HCT116 (cell line): Measurements from ENCODE around the gene ENPEP.

Experiments used
- EZH2 ChIP-seq: fragments of 200-600 bp; sonication (generic); IDR thresholded peaks from 2 replicates; pipeline ENCODE4 v1.6.1; 2017; ENCODE audit warnings: antibody characterized with exemption, mixed run types
- JUND ChIP-seq: IDR thresholded peaks from 2 replicates; pipeline ENCODE4 v1.6.1; 2012
- POLR2A ChIP-seq: IDR thresholded peaks from 2 replicates; pipeline ENCODE4 v1.7.0; 2011; ENCODE audit warnings: borderline replicate concordance; ENCODE audit not compliant: insufficient read depth, insufficient read length; ENCODE audit errors: extremely low read depth
- RAD21 ChIP-seq: IDR thresholded peaks from 2 replicates; pipeline ENCODE4 v1.6.1; 2012; ENCODE audit warnings: low read depth, mild to moderate bottlenecking
- SP1 ChIP-seq: IDR thresholded peaks from 2 replicates; pipeline ENCODE4 v1.6.1; 2012; ENCODE audit warnings: low read depth
- TF ChIP-seq, protein P1 (sequence below), 3 experiments: fragments of 200-600 bp in 1 of 3; sonication (generic) in 1 of 3; IDR thresholded peaks in 2 of 3; conservative IDR thresholded peaks in 1 of 3; 2 replicates each; pipeline ENCODE4 v1.5.1; 2012 to 2017; ENCODE audit warnings: low read depth in 2 of 3, low read length in 2 of 3, antibody characterized with exemption in 1 of 3, borderline replicate concordance in 1 of 3, control low read depth in 1 of 3, mild to moderate bottlenecking in 1 of 3, mixed read lengths in 1 of 3, mixed run types in 1 of 3, moderate library complexity in 1 of 3; ENCODE audit not compliant: insufficient read depth in 1 of 3

DNA sequence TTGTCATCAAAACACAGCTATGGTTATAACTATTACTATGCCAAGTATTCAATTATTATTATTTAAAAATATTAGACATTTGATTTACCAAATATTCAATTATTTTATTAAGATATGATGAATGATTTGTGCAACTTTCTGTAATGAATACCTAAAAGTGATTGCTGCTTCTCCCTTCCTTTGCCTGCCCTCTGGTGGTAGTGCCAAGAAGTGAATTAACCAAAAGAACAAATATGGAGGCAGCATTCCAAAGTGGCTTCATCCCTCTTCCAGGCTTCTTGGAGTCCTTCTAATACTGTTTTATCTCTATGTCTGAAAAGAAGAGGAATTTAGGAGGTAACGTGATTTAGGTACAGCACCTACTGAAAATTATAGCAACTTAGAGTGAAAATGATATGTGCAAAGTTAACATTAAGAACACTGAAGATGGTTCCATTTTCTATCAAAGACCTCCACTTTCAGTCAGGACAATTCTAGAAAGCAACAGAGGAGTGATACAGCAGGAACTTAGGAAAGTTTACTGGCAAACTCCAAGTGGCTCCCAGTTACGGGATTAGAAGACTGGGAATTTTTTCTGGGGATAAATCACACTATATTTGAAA is 43.0 kb downstream of the ENPEP start:
- TF ChIP-seq JUND (no peak), SP1 (no peak), POLR2A (no peak), RAD21 (peak; percentile 58), EZH2 (no peak)
- TF ChIP-seq, protein P1, sequence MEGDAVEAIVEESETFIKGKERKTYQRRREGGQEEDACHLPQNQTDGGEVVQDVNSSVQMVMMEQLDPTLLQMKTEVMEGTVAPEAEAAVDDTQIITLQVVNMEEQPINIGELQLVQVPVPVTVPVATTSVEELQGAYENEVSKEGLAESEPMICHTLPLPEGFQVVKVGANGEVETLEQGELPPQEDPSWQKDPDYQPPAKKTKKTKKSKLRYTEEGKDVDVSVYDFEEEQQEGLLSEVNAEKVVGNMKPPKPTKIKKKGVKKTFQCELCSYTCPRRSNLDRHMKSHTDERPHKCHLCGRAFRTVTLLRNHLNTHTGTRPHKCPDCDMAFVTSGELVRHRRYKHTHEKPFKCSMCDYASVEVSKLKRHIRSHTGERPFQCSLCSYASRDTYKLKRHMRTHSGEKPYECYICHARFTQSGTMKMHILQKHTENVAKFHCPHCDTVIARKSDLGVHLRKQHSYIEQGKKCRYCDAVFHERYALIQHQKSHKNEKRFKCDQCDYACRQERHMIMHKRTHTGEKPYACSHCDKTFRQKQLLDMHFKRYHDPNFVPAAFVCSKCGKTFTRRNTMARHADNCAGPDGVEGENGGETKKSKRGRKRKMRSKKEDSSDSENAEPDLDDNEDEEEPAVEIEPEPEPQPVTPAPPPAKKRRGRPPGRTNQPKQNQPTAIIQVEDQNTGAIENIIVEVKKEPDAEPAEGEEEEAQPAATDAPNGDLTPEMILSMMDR (IDR thresholded peaks at IDR 0.05 in 2 of 3, conservative IDR thresholded peaks at IDR 0.05 in 1 of 3; ENCODE audit: borderline replicate concordance in 1 of 3, insufficient read depth in 1 of 3, low read depth in 2 of 3, low read length in 2 of 3), result peak; percentile 69 to 76 (median 72); a peak in 5 of 6 replicates
